ENCODE data around the gene COX7A2.

GRCh38 chr6:75284632-75285282 lies 41.2 kb upstream of the COX7A2 start, which contains the start of gene TMEM30A:
- TF ChIP-seq CTCF (optimal IDR thresholded peaks at IDR 0.05 in 1 of 3, IDR thresholded peaks at IDR 0.05 in 1 of 3, conservative IDR thresholded peaks at IDR 0.05 in 1 of 3; ENCODE audit: extremely low read depth in 1 of 3, insufficient read depth in 2 of 3, low read length in 3 of 3), result no peak
- TF ChIP-seq EZH2 (IDR thresholded peaks at IDR 0.05; ENCODE audit: low read length), result no peak

All from keratinocyte (primary cell).